H1 (cell line): Measurements from ENCODE around the gene OLFML2A. TPM values are rescaled to one million over a fixed set of nuclear protein-coding genes. Genes with fewer than 3 reads are reported as not detected.

Experiments used
- CTCF ChIA-PET: fragments of 300-600 bp; sonication (Branson Sonifier 250); formaldehyde crosslinking; loops from one replicate; lab custom pipeline; 2021; ENCODE audit not compliant: partially characterized antibody; lab: Charles Lee
- POLR2A ChIA-PET: fragments of 300-600 bp; sonication (Branson Sonifier 250); formaldehyde crosslinking; loops from one replicate; lab custom pipeline; 2021; ENCODE audit warnings: inconsistent platforms; ENCODE audit not compliant: partially characterized antibody; lab: Charles Lee
- DNase-seq, 2 experiments: peaks; one replicate each; pipeline versions ENCODE4 v3.0.0 to v3.0.0-alpha.2; 2010 to 2022; ENCODE audit warnings: low spot score in 2 of 2, low read depth in 1 of 2, mixed read lengths in 1 of 2
- FAIRE-seq: peaks from 2 replicates; lab custom pipeline; 2011; peaks lifted over from hg19 to GRCh38; lab: Jason Lieb, UNC
- H2AFZ ChIP-seq: 2 replicates; pipeline ENCODE4 v1.8.1; 2012; ENCODE audit warnings: low read length, inconsistent platforms
- H2AK5ac ChIP-seq: 2 replicates; pipeline ENCODE4 v1.6.1; 2013; ENCODE audit warnings: low read depth, low read length
- H2BK120ac ChIP-seq: replicated peaks from 2 replicates; pipeline ENCODE3; 2013; ENCODE audit warnings: low read depth, low read length, inconsistent platforms
- H2BK12ac ChIP-seq: 2 replicates; pipeline ENCODE4 v1.6.1; 2013; ENCODE audit warnings: low read depth, low read length
- H2BK15ac ChIP-seq: 2 replicates; pipeline ENCODE4 v1.6.1; 2013; ENCODE audit warnings: low read length
- H2BK20ac ChIP-seq: 2 replicates; pipeline ENCODE4 v1.6.1; 2013; ENCODE audit warnings: low read length
- H2BK5ac ChIP-seq: 2 replicates; pipeline ENCODE4 v1.6.1; 2013; ENCODE audit warnings: low read depth, low read length
- H3K14ac ChIP-seq: 2 replicates; pipeline ENCODE4 v1.6.1; 2013; ENCODE audit warnings: inconsistent platforms; ENCODE audit not compliant: insufficient read length
- H3K18ac ChIP-seq: 2 replicates; pipeline ENCODE4 v1.6.1; 2013; ENCODE audit warnings: low read length; ENCODE audit errors: extremely low read depth
- H3K23ac ChIP-seq: 2 replicates; pipeline ENCODE4 v1.6.1; 2013; ENCODE audit warnings: inconsistent platforms; ENCODE audit not compliant: insufficient read length
- H3K23me2 ChIP-seq: 2 replicates; pipeline ENCODE4 v1.6.1; 2013; ENCODE audit warnings: low read depth, low read length
- H3K27ac ChIP-seq: 2 replicates; pipeline ENCODE4 v1.6.1; 2011; ENCODE audit warnings: low read depth, low read length, inconsistent platforms
- H3K27me3 ChIP-seq, 4 experiments: replicated peaks in 1 of 4; 1 replicate in 1 of 4; 2 replicates in 3 of 4; pipeline versions ENCODE4 v1.6.1 to v1.8.1; 2011 to 2013; ENCODE audit warnings: low read length in 3 of 4, mild to moderate bottlenecking in 3 of 4, inconsistent platforms in 2 of 4, mixed read lengths in 2 of 4, moderate library complexity in 1 of 4; ENCODE audit not compliant: control insufficient read depth in 3 of 4, insufficient read depth in 3 of 4; ENCODE audit errors: extremely low read depth in 1 of 4
- H3K36me3 ChIP-seq, 4 experiments: 2 replicates each; pipeline versions ENCODE4 v1.6.1 to v1.8.1; 2011 to 2013; ENCODE audit warnings: mild to moderate bottlenecking in 4 of 4, low read length in 3 of 4, moderate library complexity in 2 of 4, control low read depth in 1 of 4, inconsistent platforms in 1 of 4; ENCODE audit not compliant: insufficient read depth in 4 of 4, control insufficient read depth in 2 of 4
- H3K4ac ChIP-seq: replicated peaks from 2 replicates; pipeline ENCODE3; 2013; ENCODE audit warnings: low read length, low read depth, mixed read lengths, inconsistent platforms; ENCODE audit not compliant: insufficient read length
- H3K4me1 ChIP-seq, 4 experiments: replicated peaks in 1 of 4; 1 replicate in 1 of 4; 2 replicates in 3 of 4; pipeline versions ENCODE4 v1.6.1 to v1.8.1; 2011 to 2013; ENCODE audit warnings: low read length in 3 of 4, inconsistent platforms in 2 of 4, mixed read lengths in 1 of 4; ENCODE audit not compliant: insufficient read depth in 4 of 4, control insufficient read depth in 3 of 4
- H3K4me2 ChIP-seq, 2 experiments: 2 replicates each; pipeline versions ENCODE4 v1.6.1 to v1.8.1; 2011 to 2013; ENCODE audit warnings: low read depth in 2 of 2, low read length in 2 of 2, control low read depth in 1 of 2, inconsistent platforms in 1 of 2, mild to moderate bottlenecking in 1 of 2; ENCODE audit not compliant: insufficient read depth in 1 of 2
- H3K4me3 ChIP-seq, 4 experiments: fragments of 200-600, 300-600 bp in 1 of 4; sonication (generic), shearing (Covaris generic), sonication (Bioruptor Twin) in 1 of 4; 2 replicates each; pipeline versions ENCODE4 v1.5.1 to v1.8.1; 2011 to 2016; ENCODE audit warnings: low read length in 4 of 4, low read depth in 3 of 4, control low read depth in 2 of 4, inconsistent platforms in 2 of 4, mild to moderate bottlenecking in 2 of 4, mixed read lengths in 1 of 4, moderate library complexity in 1 of 4; ENCODE audit not compliant: insufficient read depth in 2 of 4; ENCODE audit errors: extremely low read depth in 1 of 4
- H3K56ac ChIP-seq: replicated peaks from 2 replicates; pipeline ENCODE3; 2013; ENCODE audit warnings: low read depth, mild to moderate bottlenecking, mixed read lengths, low read length, inconsistent platforms; ENCODE audit not compliant: insufficient read length
- H3K79me1 ChIP-seq: 2 replicates; pipeline ENCODE4 v1.6.1; 2013; ENCODE audit warnings: low read depth, low read length, control low read depth
- H3K79me2 ChIP-seq, 2 experiments: 2 replicates each; pipeline versions ENCODE4 v1.6.1 to v1.8.1; 2012 to 2013; ENCODE audit warnings: low read length in 2 of 2, mild to moderate bottlenecking in 2 of 2, inconsistent platforms in 1 of 2; ENCODE audit not compliant: insufficient read depth in 2 of 2, control insufficient read depth in 1 of 2
- H3K9ac ChIP-seq, 4 experiments: replicated peaks in 1 of 4; 1 replicate in 1 of 4; 2 replicates in 3 of 4; pipeline versions ENCODE4 v1.6.1 to v1.8.1; 2011 to 2013; ENCODE audit warnings: low read depth in 3 of 4, low read length in 3 of 4, control low read depth in 2 of 4, mild to moderate bottlenecking in 2 of 4, moderate library complexity in 2 of 4, inconsistent platforms in 1 of 4; ENCODE audit errors: extremely low read depth in 1 of 4
- H3K9me3 ChIP-seq, 2 experiments: 2 replicates each; pipeline versions ENCODE4 v1.6.1 to v1.8.1; 2012 to 2013; ENCODE audit warnings: mild to moderate bottlenecking in 2 of 2, moderate library complexity in 2 of 2, control low read depth in 1 of 2, inconsistent platforms in 1 of 2, low read depth in 1 of 2, low read length in 1 of 2, mixed read lengths in 1 of 2; ENCODE audit not compliant: insufficient read depth in 2 of 2
- H4K20me1 ChIP-seq, 2 experiments: replicated peaks in 1 of 2; 2 replicates each; pipeline versions ENCODE3 to v1.8.1; 2011 to 2013; ENCODE audit warnings: inconsistent platforms in 2 of 2, low read length in 2 of 2, mild to moderate bottlenecking in 1 of 2; ENCODE audit not compliant: insufficient read depth in 2 of 2, control insufficient read depth in 1 of 2
- H4K5ac ChIP-seq: 2 replicates; pipeline ENCODE4 v1.6.1; 2013; ENCODE audit warnings: low read length, low read depth, mixed read lengths, inconsistent platforms; ENCODE audit not compliant: insufficient read length
- H4K8ac ChIP-seq: 2 replicates; pipeline ENCODE4 v1.8.0; 2013; ENCODE audit warnings: mild to moderate bottlenecking, moderate library complexity, low read length, inconsistent platforms; ENCODE audit not compliant: insufficient read depth; ENCODE audit errors: extremely low read depth
- H4K91ac ChIP-seq: replicated peaks from 2 replicates; pipeline ENCODE3; 2013; ENCODE audit warnings: low read length, mixed read lengths, inconsistent platforms; ENCODE audit not compliant: insufficient read length
- ASH2L ChIP-seq: fragments of 200-600, 300-600 bp; sonication (generic); IDR thresholded peaks from one replicate; pipeline ENCODE4 v1.7.1; 2017; ENCODE audit warnings: low read length
- ATF3 ChIP-seq: IDR thresholded peaks from 2 replicates; pipeline ENCODE4 v1.6.1; 2011; ENCODE audit warnings: low read depth, mild to moderate bottlenecking, low read length; ENCODE audit not compliant: insufficient read depth
- BRCA1 ChIP-seq: IDR thresholded peaks from 2 replicates; pipeline ENCODE4 v1.6.1; 2012; ENCODE audit warnings: low read depth, low read length, improper control_type of control experiment
- FOSL1 ChIP-seq: IDR thresholded peaks from 2 replicates; pipeline ENCODE4 v1.6.1; 2011; ENCODE audit warnings: mild to moderate bottlenecking, low read depth, low read length, moderate library complexity; ENCODE audit not compliant: insufficient read depth
- KDM1A ChIP-seq: fragments of 200-600, 300-600 bp; sonication (generic); IDR thresholded peaks from 2 replicates; pipeline ENCODE4 v1.7.1; 2016; ENCODE audit warnings: mild to moderate bottlenecking, low read length, borderline replicate concordance
- NRF1 ChIP-seq: IDR thresholded peaks from 2 replicates; pipeline ENCODE4 v1.6.1; 2011; ENCODE audit warnings: mild to moderate bottlenecking, low read depth, low read length, improper control_type of control experiment
- POLR2A ChIP-seq, 2 experiments: IDR thresholded peaks; 1 replicate in 1 of 2; 2 replicates in 1 of 2; pipeline ENCODE4 v1.6.1; 2011; ENCODE audit warnings: low read depth in 2 of 2, low read length in 2 of 2, mild to moderate bottlenecking in 2 of 2; ENCODE audit errors: control extremely low read depth in 1 of 2
- SAP30 ChIP-seq: fragments of 300-600 bp; sonication (generic); IDR thresholded peaks from 2 replicates; pipeline ENCODE4 v1.7.1; 2012; ENCODE audit warnings: low read length, moderate library complexity, mild to moderate bottlenecking, inconsistent platforms; ENCODE audit not compliant: insufficient read depth, insufficient replicate concordance
- TAF7 ChIP-seq: optimal IDR thresholded peaks from 2 replicates; pipeline ENCODE3; 2011; ENCODE audit warnings: low read depth, mild to moderate bottlenecking, inconsistent platforms, low read length, moderate library complexity, borderline replicate concordance
- WGBS, 2 experiments: shearing (Covaris generic) in 1 of 2; methylation state at CpG; one replicate each; pipeline versions ENCODE4 v1.1.6 to v1.1.7; 2013 to 2015; ENCODE audit warnings: low lambda C conversion rate in 2 of 2, mixed read lengths in 2 of 2, inconsistent platforms in 1 of 2, low coverage in 1 of 2, missing lambda C conversion rate in 1 of 2; ENCODE audit not compliant: insufficient replicate concordance in 2 of 2, insufficient coverage in 1 of 2, insufficient read length in 1 of 2; ENCODE audit errors: extremely low coverage in 1 of 2, missing lambda C conversion rate in 1 of 2; 5-methylcytosine and 5-hydroxymethylcytosine counted together
- polyA plus RNA-seq, 7 experiments: library from polyadenylated mRNA; depleted of rRNA in 3 of 7; stranded (reverse) in 5 of 7; unstranded in 2 of 7; fragments of >200 nt in 5 of 7; fragments of 200-250 nt in 2 of 7; gene quantifications; 1 replicate in 5 of 7; 2 replicates in 1 of 7; 4 replicates in 1 of 7; pipeline versions ENCODE4 v1.2.1 to v1.2.3, GENCODE V29; 2011 to 2013; ENCODE audit warnings: missing spikeins in 2 of 7, mixed read lengths in 2 of 7
- total RNA-seq: library from RNA; stranded (reverse); fragmentation: NEBNext Ultra II Directional; extraction: Animal tissue kit (Norgen Biotek cat#: 25700); gene quantifications from 2 replicates; pipeline ENCODE4 v1.2.1, GENCODE V29; 2021
- TF ChIP-seq, protein P1 (sequence below), 3 experiments: IDR thresholded peaks; 1 replicate in 2 of 3; 2 replicates in 1 of 3; pipeline versions ENCODE4 v1.5.1 to v1.6.1; 2011; ENCODE audit warnings: low read length in 3 of 3, mild to moderate bottlenecking in 3 of 3, inconsistent platforms in 2 of 3, low read depth in 1 of 3, moderate library complexity in 1 of 3; ENCODE audit not compliant: insufficient read depth in 1 of 3; ENCODE audit errors: control extremely low read depth in 1 of 3

The OLFML2A gene
- total and polyA plus RNA-seq, 2 of the 8 experiments (the other 6 are each of a cell fraction or from before 2014, with no cell fraction given) = 7.8 to 11.5 TPM

- no peak overlapping the region for H3K4ac ChIP-seq
- H3K18ac ChIP-seq = no peak overlapping the region
- no peak overlapping the region for H2BK120ac ChIP-seq
- no peaks in the 10 kb centered on the region for H3K36me3 ChIP-seq
- H2BK5ac ChIP-seq = no peak overlapping the region
- H3K79me1 ChIP-seq = no peaks in the 10 kb centered on the region
- FAIRE-seq (no peak), DNase-seq (no peak)
- ChIA-PET CTCF (interaction anchor here (0.6 to 65.2 kb wide), 5 partner anchors 6 to 460 kb away, joined by 3 to 1529 read pairs (median 1300); partner anchors contain the start of genes ARPC5L, NR6A1, OLFML2A and RPL35), POLR2A (interaction anchor here (0.8 to 1.1 kb wide), 3 partner anchors 13 to 72 kb away, joined by 3 to 9 read pairs (median 3); partner anchors contain the start of genes ARPC5L, NR6A1 and RPL35)
- no peaks in the 10 kb centered on the region for H3K27me3 ChIP-seq
- H4K20me1 ChIP-seq = no peaks in the 10 kb centered on the region
- H3K4me1 ChIP-seq = peaks cover 0 to 14% (median 3%) of the 10 kb centered on the region in 4 experiments; a peak in 4 of 7 replicates
- no peak overlapping the region for H3K23ac ChIP-seq
- H4K91ac ChIP-seq = no peak overlapping the region
- no peak overlapping the region for H2BK15ac ChIP-seq
- no peak overlapping the region for H3K4me2 ChIP-seq
- no peak overlapping the region for H3K9ac ChIP-seq
- H3K9me3 ChIP-seq = no peaks in the 10 kb centered on the region
- no peak overlapping the region for H3K56ac ChIP-seq
- no peak overlapping the region for H2AK5ac ChIP-seq
- H2BK20ac ChIP-seq = no peak overlapping the region
- H2BK12ac ChIP-seq = no peak overlapping the region
- H3K79me2 ChIP-seq = no peaks in the 10 kb centered on the region
- no peak overlapping the region for H4K5ac ChIP-seq
- no peak overlapping the region for H3K4me3 ChIP-seq
- no peak overlapping the region for H3K14ac ChIP-seq
- 92% methylated on average over 11 of the region's 11 CpGs; no CpG with 5 or more reads in 1 of the 2 experiments for WGBS, 2 experiments
- no peak overlapping the region for H3K27ac ChIP-seq
- H4K8ac ChIP-seq = no peak overlapping the region
- no peaks in the 10 kb centered on the region for H3K23me2 ChIP-seq
- H2AFZ ChIP-seq = no peak overlapping the region
- TF ChIP-seq NRF1 (no peak), BRCA1 (no peak), TAF7 (no peak), ASH2L (no peak), ATF3 (no peak), KDM1A (no peak), SAP30 (no peak), FOSL1 (no peak), POLR2A (IDR thresholded peaks at IDR 0.05; ENCODE audit: control extremely low read depth in 1 of 2, low read depth in 2 of 2, low read length in 2 of 2) (no peak)
- TF ChIP-seq, protein P1, sequence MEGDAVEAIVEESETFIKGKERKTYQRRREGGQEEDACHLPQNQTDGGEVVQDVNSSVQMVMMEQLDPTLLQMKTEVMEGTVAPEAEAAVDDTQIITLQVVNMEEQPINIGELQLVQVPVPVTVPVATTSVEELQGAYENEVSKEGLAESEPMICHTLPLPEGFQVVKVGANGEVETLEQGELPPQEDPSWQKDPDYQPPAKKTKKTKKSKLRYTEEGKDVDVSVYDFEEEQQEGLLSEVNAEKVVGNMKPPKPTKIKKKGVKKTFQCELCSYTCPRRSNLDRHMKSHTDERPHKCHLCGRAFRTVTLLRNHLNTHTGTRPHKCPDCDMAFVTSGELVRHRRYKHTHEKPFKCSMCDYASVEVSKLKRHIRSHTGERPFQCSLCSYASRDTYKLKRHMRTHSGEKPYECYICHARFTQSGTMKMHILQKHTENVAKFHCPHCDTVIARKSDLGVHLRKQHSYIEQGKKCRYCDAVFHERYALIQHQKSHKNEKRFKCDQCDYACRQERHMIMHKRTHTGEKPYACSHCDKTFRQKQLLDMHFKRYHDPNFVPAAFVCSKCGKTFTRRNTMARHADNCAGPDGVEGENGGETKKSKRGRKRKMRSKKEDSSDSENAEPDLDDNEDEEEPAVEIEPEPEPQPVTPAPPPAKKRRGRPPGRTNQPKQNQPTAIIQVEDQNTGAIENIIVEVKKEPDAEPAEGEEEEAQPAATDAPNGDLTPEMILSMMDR (IDR thresholded peaks at IDR 0.05; ENCODE audit: control extremely low read depth in 1 of 3, insufficient read depth in 1 of 3, low read depth in 1 of 3, low read length in 3 of 3) = no peak
Observed at GRCh38 chr9:124843456-124844034, 66.6 kb downstream of the OLFML2A start.
